GM12892 (cell line): ENCODE data around the gene TRAF3.

Source experiments
- POLR2A ChIP-seq: IDR thresholded peaks from 2 replicates; pipeline ENCODE4 v1.6.1; 2011; ENCODE audit warnings: low read depth, low read length, control low read depth
- POLR2AphosphoS5 ChIP-seq: IDR thresholded peaks from 2 replicates; pipeline ENCODE4 v1.6.1; 2011; ENCODE audit warnings: low read depth, low read length, control low read depth
- TAF1 ChIP-seq: IDR thresholded peaks from 2 replicates; pipeline ENCODE4 v1.6.1; 2011; ENCODE audit warnings: low read depth, mild to moderate bottlenecking, control low read depth, low read length, borderline replicate concordance

DNA sequence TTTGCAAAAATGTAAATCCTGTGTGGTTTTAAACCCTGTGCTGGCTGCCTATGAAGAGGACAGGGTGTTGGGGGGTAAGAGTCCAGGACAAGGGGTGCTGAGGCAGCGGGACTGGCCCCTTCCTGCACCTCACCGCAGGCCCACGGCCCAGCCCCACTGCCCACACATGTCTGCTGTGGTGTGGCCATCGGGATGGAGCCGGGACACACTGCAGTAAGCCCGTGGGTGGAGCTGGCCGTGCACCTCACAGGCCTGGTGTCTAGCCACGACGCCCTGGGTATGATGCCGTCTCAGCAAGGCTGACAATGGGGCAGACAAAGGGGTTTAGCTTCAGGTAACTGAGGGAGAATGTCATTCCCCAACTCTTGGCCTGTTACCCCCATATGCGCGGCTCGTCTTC, 164.8 kb downstream of the TRAF3 start:
- no peak for TF ChIP-seq POLR2AphosphoS5
- no peak for TF ChIP-seq POLR2A
- TF ChIP-seq TAF1 = no peak
